DMS79 treated with DMSO at 0.1 percent for 48 hours (cell line): Measurements from ENCODE around the gene THAP3.

Source experiments
- DNase-seq: peaks from one replicate; lab custom pipeline; 2025; lab: John Stamatoyannopoulos, UW

The THAP3 gene

DNA sequence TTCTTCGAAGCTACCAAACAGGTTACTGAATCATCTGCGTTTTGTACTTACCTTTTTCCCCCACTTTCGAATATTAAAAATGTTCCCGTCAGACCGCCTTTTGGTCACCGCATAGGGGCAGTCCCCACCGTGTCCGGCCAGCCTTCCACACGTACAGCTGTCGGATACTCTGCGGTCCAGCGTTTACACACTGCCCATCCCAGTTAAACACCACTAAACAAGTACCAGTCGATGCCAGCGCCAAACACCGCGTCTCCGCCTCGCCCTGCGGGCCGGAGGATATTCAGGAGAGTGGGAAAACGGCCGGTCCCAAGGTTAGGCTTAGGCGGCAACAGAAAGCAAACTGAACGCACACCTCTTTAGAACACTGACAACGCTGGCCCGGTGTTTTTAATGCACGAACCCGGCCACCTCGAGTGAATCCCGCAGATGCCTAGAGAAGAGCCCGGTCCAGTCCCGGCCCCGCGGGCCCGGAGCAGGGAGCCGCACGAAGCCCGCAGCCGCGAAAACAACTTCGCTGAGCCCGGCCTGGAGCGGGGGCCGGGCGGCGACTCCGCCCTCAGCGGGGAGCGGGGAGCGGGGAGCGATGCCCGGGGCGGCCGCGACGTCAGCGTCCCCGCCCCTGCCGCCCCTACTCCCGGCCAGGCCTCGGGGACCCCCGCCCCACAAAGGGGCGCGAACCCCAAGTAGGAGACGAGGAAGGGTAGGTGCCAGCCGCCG, 11.9 kb upstream of the THAP3 start:
- DNase-seq, result peak; percentile 57

DNA sequence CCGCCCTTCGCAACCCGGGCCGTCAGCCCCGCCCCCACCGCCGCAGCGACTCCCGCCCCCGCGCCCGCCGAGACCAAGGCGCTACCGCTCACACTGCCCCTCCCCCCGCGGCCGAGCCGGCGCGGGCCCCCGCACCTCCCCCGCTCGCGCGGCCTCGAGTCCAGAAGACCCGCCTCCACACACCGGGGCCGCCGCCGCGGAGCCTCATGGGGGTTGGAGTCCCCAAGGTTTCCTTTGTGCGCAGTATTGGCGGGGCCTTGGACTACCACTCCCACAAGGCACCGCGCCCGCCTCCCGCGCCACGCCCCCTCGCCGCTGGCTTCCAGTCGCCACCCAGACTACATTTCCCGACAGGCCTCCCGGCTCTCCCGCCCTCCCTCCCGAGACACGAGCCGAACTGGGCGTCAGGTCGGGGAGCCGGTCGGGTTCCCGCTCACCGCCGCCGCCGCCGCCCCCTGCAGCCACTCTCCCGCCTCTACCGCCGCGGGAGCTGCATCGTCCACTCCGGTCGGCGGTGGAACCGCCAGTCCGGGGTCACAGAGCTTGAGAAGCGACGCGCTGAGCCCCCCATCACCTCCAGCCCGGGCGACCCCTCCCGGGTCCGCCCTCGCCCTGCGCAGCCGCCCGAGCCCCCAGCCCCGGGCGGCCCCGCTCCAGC, 11.2 kb upstream of the THAP3 start, which contains the start of gene PHF13:
Gene PHF13 (plus strand): TSS at position 371 of the 658 bp plus-strand sequence. CDS start 336 bp downstream, outside the sequence.
- peak; percentile 98 for DNase-seq

DNA sequence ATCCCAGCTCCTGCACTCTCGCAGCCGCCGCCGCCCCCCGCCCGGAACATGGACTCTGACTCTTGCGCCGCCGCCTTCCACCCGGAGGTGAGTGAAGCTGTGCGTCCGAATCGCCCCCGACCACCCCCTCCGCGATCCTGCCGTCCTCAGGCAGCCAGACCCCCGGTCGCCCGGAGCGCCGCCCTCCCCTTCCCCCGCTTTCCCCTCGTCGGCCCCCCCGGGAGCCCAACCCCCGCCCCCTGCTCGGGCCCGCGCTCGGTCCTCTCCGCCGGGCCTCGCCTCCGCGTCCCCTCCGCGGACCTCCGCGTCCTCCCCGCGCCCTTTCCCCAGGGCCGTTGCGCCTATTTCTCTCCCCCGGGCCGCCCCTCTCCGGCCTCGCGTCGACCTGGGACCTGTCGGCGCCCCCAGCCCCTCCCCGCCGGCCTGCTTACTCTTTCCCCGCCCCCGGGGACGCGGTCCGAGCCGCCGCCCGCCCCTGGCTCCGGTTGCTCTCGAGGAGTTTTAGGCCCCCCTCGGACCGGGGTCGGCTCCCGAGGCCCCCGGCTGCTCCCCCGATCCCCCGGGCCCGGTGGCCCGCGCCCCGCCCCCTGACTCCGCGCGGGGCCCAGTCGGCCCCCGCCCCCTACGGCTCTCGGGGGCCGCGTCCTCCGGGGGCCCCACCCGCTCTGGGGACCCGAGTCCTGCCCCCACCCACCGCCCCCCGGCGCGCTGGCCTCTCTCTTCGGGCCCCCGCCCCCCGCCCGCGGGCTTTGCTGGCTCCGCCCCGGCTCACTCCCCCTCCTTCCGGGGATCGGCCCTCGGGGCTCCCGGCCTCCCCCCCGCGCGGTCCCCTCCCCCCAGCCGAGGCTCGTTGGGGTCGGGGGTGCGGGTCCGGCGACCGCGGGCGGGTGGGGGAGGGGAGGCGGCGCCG, 10.4 kb upstream of the THAP3 start:
- DNase-seq, result no peak

DNA sequence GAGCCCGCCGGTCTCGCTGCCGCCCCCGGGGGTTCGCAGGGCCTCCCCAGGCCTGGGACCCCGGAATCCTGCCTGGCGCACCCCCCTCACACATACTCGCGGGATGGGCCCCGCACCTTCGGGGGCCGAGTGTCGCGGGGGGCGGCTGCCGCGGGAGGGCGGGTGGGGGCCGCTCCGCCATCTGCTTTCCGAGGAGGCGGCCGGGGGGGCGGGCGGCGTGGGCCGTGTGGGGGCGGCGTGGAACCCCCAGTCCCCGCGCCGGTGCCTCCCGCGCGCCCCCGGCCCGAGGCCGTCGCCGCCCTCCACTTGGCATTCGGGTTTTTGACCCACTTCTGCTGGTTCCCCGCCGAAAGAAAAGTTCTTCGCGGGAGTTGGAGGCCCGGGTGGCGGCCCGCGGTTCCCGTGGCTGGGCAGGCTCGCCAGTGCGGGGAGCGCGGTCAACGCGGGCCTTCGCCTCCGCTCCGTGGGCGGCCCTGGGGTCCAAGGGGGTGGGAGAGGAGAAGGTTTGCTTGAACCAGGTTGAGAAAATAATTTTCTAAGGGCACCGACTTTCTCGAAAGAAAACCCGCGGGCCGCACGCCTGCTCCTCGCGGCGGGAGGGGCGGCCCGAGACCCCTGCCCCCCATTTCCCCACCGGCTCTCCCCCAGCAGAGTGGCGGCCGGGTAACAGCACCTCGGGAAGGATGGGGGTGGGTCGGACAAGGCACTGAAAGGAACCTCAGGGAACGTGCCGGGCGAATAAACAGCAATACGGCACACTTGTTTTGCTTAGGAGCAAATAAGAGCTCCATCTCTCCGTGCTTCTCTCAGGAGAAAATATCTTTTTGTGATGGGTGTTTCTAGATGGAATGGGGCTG, 9.5 kb upstream of the THAP3 start:
- no peak for DNase-seq

DNA sequence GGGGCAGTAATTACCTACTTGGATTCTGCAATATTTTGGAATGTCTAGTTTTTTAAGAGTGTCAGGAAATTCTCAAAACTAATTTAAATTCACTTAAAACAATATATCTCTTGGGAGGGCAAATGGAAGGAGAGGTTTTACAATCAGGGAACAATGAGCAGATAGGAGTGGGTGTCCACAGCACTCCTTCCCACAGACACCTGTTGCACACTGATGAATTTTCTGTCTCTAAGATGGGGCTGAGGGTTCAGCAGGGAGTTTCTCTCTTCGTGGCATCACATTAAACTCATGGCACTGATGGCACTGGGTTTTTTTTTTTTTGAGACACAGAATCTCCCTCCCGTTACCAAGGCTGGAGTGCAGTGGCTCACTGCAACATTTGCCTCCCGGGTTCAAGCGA, 5.6 kb upstream of the THAP3 start:
- no peak for DNase-seq

DNA sequence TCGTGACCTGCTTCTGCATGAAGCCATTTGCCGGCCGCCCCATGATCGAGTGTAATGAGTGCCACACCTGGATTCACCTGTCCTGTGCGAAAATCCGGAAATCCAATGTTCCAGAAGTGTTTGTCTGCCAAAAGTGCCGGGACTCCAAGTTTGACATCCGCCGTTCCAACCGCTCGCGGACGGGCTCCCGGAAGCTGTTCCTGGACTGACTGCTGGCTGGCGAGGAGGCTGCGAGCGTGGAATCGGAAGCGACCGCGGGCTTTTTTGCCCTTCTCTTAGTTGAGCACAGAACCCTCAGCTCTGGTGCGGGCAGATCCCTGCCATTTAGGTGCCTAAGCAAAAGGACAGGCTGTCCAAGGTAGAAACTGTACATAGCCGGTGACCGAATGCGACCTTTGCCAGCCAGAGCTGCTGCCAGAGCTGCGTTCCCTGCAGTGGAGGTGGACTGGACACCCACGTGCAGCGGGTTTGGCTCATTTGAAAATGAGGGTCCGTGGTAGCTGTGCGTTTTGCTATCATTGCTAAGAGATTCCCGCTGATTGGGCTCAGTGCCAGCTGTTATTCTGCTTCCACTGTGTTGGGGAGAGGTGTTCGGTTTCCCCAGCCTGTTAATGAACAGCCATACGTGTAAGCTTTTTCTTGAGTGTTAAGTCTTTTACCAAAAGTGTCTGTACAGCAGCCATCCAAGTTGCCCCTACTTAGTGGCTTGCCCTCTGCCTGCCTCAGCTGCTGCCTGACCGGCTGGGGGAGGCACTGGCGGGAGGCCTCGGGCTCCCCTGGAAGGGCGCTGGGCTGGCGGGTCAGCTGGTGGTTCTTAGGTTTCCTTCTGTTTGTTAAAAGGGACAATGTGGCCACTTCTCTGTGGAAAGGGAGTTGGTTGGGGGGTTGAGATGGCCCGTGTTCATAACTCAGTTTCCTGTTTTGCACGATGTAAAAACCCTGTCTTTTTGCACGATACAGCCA, 3.0 kb upstream of the THAP3 start:
- DNase-seq, result no peak

DNA sequence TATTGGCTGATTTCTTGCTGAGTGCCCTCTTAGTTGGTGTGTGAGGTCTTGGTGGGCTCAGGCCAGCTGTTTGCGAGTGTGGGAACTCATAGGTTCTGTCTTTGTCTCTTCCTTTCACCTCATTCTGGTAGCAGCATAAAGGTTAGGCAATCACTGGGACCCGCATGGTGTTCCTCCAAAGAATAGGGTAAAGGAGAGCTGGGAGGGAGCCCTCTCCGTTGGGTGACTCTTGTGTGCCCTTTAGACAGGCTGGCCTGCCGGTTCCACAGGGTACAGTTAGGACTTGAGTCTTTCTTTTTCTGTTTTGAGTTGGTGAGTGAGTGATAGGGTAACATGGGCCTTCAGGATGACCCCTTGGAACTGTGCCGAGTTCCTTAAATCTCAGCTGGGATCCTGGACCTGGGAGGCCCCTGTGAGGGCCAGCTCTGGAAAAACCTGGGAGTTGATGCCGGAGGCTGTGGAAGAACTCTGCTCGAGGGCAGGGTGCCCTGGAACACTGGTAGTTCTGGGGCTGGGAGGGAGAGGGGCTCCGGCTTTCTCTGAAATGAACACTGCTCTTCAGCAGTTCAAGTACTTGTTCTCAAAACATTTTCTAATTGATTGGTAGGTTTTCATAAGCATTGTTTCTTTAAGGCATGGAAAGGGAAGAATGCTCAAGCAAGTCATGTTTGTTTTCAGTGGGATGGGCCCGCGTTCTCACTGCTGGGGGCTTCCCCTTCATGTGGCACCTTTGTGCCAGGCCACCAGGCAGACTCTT, 2.1 kb upstream of the THAP3 start:
- DNase-seq, result no peak

DNA sequence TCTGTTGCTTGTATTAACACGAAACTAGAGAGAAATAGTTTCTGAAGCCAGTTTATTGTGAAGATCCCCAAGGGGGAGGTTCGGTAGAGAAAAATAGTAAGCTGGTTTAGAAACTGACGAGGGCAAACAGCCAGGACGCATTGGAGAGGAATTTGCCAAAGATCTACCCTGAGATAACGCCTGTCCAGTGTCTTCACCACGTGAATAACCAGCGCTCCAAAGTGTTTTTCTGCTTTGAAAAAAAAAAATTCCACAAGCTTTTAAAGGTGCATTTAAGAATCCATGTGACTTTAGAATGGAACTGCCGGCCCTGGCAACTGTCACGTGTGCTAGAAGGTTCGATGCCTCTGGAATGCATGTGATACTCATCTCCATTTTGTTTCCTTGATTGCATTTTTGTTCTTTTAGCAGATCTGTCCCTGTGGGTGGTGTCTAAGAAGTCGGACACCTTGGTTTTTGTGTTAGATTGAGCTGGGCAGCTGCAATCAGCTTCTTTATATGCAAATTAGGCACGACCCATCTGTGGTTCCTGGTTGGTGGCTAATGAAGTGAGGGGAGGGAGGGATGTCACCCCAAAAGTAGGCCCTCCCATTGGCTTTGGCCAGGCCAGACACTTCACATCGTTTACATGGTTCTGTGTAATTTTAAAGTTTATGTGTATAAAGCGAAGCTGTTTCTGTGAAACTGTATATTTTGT, 1.3 kb upstream of the THAP3 start:
- no peak for DNase-seq

DNA sequence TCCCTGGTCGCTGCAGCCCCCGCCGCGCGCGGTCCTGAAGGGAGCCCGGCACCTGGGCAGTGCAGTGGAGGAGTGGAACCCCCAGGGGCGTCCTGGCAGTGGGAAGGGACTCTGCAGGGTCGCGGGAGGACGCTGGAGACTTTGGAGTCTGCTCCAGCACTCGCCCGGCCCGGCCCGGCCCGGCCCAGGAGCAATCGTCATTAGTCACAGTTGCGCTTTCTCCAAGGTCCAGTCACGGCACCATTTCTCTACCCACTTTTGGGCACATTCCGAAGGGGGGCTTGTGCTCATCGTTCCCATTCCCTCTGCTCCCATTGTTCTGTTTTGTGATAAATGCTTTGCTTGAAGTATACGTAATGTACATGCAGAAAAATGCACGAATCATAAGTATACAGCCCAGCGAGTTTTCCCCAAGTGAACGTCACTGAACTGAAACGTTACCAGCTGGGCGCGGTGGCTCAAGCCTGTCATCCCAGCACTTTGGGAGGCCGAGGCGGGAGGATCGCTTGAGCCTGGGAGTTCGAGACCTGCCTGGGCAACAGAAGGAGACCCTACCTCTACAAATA, 999 bp downstream of the THAP3 start:
- no peak for DNase-seq

DNA sequence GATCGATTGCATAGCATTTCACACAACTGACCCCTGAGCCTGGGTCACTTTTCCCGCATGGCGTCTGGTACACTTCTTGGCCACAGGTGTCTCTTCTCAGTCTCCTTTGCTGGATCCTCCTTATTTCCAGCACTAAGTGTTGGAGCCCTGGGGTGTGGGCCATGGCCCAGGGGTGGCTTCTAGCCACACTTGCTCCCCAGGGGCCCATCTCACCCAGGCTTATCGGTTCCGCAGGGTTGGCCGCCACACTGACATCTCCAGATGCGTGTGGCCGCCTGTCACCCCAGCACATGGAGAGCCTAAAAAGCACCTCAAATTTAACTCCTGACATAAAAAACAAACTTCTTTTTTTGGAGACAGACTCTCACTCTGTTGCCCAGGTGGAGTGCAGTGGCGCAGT, 2.4 kb downstream of the THAP3 start:
- no peak for DNase-seq

DNA sequence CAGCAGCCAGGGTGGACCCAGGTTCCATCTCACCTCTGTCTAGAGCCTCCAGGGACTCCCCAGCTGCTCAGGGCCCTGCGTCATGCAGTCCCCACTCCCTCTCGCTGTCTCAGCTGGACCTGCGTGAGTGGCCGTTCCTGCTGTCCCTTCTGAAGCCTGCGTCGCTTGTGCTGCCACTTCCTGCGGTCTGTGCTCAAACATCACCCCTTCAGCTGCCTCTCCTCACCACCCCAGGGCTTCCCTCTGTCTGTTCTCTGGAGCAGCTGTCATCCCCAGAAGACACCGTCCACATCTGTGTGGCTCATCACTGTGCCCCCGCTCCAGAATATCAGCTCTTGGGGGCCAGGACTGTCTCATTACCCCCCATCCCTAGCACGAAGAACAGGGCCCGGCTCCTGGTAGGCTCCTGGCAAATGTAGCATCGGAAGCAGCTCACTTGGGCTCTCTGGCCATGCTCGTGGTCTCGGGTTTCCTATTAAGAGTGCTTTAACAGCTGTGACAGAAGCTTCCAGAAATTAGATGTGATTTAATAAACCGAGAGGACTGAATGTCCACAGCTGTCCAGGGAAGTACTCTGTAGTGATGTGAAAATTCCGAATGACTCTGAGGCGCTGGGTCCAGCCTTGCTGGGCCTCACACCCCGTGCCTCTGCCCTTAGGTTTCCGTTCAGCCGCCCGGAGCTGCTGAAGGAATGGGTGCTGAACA, 3.3 kb downstream of the THAP3 start:
- DNase-seq, result no peak

DNA sequence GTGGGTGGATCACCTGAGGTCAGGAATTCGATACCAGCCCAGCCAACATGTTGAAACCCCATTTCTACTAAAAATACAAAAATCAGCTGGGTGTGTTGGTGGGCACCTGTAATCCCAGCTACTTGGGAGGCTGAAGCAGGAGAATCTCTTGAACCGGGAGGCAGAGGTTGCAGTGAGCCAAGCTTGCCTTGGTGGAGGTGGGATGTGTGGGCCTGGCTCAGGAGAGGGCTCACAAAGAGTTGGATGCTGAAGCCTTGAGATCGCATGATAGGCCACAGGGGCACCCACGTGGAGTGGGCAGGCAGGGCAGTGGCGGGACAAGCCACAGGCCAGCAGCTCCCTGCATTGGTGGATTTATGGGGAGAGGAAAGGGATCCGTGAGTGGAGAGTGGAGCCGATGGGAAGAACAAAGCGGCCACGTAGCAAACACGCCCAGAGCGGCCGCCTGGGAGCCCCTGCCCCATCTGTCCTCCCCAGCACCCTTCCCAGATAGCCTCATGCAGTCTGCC, 4.4 kb downstream of the THAP3 start:
- DNase-seq, result no peak

DNA sequence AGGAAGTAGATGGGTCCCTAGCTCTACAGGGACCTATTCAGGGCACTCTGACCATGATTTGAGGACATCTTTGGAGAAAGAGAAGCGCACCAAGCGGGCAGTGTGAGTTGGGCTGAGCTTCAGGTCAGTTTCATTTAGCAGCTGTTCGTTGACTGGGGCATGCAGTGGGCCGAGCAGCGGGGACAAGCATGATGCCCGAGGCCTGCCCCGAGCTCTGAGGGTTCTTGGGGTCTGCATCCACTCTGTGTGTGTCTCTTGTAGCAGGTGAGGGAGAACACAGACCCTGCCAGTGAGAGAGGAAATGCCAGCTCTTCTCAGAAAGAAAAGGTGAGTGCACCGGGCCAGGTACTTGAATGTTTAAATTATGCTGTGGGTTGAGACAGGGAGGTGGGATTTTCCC, 5.4 kb downstream of the THAP3 start:
- DNase-seq, result no peak

DNA sequence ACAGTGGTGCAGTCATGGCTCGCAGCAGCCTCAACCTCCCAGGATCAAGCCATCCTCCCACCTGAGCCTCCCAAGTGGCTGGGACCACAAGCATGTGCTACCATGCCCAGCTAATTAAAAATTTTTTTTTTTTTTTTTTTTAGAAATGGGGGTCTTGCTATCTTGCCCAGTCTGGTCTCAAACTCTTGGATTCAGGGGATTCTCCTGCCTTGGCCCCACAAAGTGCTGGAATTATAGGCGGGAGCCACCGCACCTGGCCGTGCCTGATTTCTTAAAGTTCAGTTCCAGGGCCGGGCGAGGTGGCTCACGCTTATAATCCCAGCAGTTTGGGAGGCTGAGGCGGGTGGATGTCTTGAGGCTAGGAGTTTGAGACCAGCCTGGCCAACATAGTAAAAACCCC, 6.4 kb downstream of the THAP3 start:
- no peak for DNase-seq

DNA sequence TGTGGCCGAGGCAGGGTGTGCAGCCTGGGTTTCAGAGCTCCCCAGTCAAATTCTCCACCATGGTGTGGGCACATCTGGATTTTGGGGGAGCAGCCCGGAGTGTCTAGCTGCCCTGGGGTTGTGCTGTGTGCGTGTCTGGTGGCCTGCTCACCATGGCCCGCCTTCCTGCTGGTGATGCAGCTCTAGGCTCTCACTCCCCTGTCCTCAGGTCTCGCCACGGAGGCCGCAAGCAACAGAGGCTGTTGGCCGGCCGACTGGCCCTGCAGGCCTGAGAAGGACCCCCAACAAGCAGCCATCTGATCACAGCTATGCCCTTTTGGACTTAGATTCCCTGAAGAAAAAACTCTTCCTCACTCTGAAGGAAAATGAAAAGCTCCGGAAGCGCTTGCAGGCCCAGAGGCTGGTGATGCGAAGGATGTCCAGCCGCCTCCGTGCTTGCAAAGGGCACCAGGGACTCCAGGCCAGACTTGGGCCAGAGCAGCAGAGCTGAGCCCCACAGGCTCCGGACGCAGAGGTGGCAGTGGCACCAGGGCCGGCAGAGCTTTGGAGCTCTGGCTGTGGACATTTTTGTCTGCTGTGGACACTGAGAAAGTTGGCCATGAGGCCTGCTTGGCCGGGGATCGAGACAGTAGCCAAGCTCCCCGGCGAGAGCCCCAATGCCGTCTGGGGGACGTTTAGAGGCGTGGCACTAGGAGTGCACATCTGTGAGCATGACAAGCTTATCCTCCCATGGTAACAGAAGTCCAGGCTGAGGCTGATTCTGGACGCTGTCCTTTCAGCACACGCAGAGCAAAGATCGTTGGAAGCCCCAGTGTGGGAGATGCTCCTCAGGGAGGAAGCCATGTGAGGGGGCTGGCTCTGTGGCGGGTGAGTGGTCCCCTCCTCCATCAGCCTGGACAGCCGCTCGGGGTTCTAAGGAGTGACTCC, 8.2 kb downstream of the THAP3 start:
- DNase-seq, result no peak

DNA sequence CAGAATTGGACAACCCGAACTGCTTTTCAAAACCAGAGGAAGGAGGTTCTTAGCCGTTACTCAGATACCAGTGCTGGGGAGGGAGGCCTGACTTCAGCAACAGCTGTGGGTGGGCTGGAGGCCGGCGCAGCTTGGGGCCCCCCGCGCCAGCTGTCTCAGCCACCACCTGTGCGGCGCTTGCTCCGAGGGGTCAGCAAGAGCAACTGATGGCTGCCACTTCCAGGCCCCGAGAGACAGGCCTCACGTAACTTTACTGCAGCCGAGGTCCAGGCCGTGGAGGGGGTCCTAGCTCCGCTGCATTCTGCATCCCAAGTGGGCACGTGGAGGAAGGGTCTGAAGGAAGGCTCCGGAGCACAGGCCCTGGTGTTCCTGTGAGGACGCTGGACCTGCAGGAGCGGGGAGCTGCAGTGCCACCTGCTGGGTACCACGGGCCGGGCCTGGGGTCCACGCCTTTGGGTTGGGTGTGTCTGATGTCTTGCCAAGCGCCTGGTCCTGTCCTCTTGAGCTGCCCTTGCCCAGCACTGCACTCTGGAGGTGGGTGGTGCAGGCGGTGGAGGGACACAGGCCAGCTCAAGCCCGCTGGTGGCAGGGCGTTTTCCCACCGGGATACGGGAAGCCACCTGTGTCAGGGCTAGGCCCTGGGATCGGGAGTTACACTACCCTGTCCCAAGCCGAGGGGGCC, 9.8 kb downstream of the THAP3 start:
- no peak for DNase-seq
